A549 (cell line): ENCODE data around the gene DBF4B. TPM values are rescaled to one million over a fixed set of nuclear protein-coding genes. Genes with fewer than 3 reads are reported as not detected.

Source experiments
- ATAC-seq, 2 experiments: fragments of 200-7000 bp in 1 of 2; fragments of >200 bp in 1 of 2; cut with Nextera tagmentation in 1 of 2; cut with Tn5 transposase in 1 of 2; 3 replicates each; pipeline versions ENCODE4 v1.8.0 to v1.9.1; 2018 to 2020; ENCODE audit warnings: mild to moderate bottlenecking in 1 of 2, moderate library complexity in 1 of 2
- CTCF ChIA-PET: fragments of 300-600 bp; sonication (Branson Sonifier 250); formaldehyde crosslinking; extraction: SDS; loops from one replicate; lab custom pipeline; 2021; ENCODE audit warnings: antibody characterized with exemption, inconsistent platforms; lab: Yijun Ruan, JAX
- POLR2A ChIA-PET: fragments of 350-600 bp; formaldehyde crosslinking; extraction: SDS; loops from one replicate; lab custom pipeline; 2021; ENCODE audit warnings: antibody characterized with exemption, inconsistent platforms; lab: Yijun Ruan, JAX
- DNase-seq, 2 experiments: peaks; one replicate each; pipeline versions ENCODE4 v3.0.0 to v3.0.0-alpha.2; 2011 to 2016; ENCODE audit warnings: low read depth in 1 of 2, low spot score in 1 of 2
- FAIRE-seq: peaks from 2 replicates; lab custom pipeline; 2011; peaks lifted over from hg19 to GRCh38; lab: Jason Lieb, UNC
- H3K27ac ChIP-seq, 2 experiments: fragments of >200 bp; sonication (Bioruptor Twin); formaldehyde crosslinking; 3 replicates each; pipeline ENCODE4 v1.5.1; 2016 to 2017
- H3K4me1 ChIP-seq: fragments of >200 bp; sonication (Bioruptor Twin); formaldehyde crosslinking; 3 replicates; pipeline ENCODE4 v1.6.1; 2016
- H3K4me2 ChIP-seq: fragments of >200 bp; sonication (Bioruptor Twin); formaldehyde crosslinking; 3 replicates; pipeline ENCODE4 v1.6.1; 2016
- H3K4me3 ChIP-seq: fragments of >200 bp; sonication (Bioruptor Twin); formaldehyde crosslinking; 3 replicates; pipeline ENCODE4 v1.5.1; 2016
- H3K9me3 ChIP-seq: fragments of >200 bp; sonication (Bioruptor Twin); formaldehyde crosslinking; 3 replicates; pipeline ENCODE4 v1.6.1; 2016
- BCL3 ChIP-seq: fragments of >200 bp; sonication (Bioruptor Twin); formaldehyde crosslinking; IDR thresholded peaks from 3 replicates; pipeline ENCODE4 v1.6.1; 2016
- BHLHE40 ChIP-seq: IDR thresholded peaks from 2 replicates; pipeline ENCODE4 v1.6.1; 2012; ENCODE audit warnings: low read depth, low read length, inconsistent platforms
- FOSB ChIP-seq: fragments of 250-450 bp; sonication (Bioruptor Pico); IDR thresholded peaks from 2 replicates; pipeline ENCODE4 v1.5.0; 2020; ENCODE audit warnings: mild to moderate bottlenecking, moderate library complexity
- HES2 ChIP-seq: fragments of >200 bp; sonication (Bioruptor Twin); formaldehyde crosslinking; IDR thresholded peaks from 2 replicates; pipeline ENCODE4 v1.6.1; 2016
- HOXB5 ChIP-seq: fragments of 250-450 bp; sonication (Bioruptor Pico); IDR thresholded peaks from 2 replicates; pipeline ENCODE4 v1.5.0; 2020; ENCODE audit warnings: mild to moderate bottlenecking, moderate library complexity
- JUN ChIP-seq, 2 experiments: fragments of >200 bp; sonication (Bioruptor Twin); formaldehyde crosslinking; IDR thresholded peaks; 2 replicates in 1 of 2; 3 replicates in 1 of 2; pipeline ENCODE4 v1.6.1; 2016 to 2017
- KDM5A ChIP-seq: fragments of 200-600 bp; sonication (generic); IDR thresholded peaks from 2 replicates; pipeline ENCODE4 v1.6.1; 2016; ENCODE audit warnings: antibody characterized with exemption, mild to moderate bottlenecking
- MAX ChIP-seq: IDR thresholded peaks from 2 replicates; pipeline ENCODE4 v1.6.1; 2012
- MYC ChIP-seq: IDR thresholded peaks from 2 replicates; pipeline ENCODE4 v1.6.1; 2012; ENCODE audit warnings: mild to moderate bottlenecking, inconsistent platforms, low read length, improper control_type of control experiment, borderline replicate concordance
- NPAS2 ChIP-seq: fragments of 250-450 bp; sonication (Bioruptor Pico); IDR thresholded peaks from 2 replicates; pipeline ENCODE4 v1.8.0; 2022; ENCODE audit warnings: mild to moderate bottlenecking, moderate library complexity, borderline replicate concordance
- NR3C1 ChIP-seq: fragments of >200 bp; sonication (Bioruptor Twin); formaldehyde crosslinking; IDR thresholded peaks from 3 replicates; pipeline ENCODE4 v1.6.1; 2017
- PBX3 ChIP-seq: IDR thresholded peaks from 2 replicates; pipeline ENCODE4 v1.6.1; 2012
- POLR2A ChIP-seq: IDR thresholded peaks from 2 replicates; pipeline ENCODE4 v1.6.1; 2012; ENCODE audit warnings: mild to moderate bottlenecking, low read length
- RARB ChIP-seq: fragments of 250-450 bp; sonication (Bioruptor Pico); IDR thresholded peaks from 2 replicates; pipeline ENCODE4 v1.8.0; 2021; ENCODE audit warnings: mild to moderate bottlenecking, moderate library complexity
- RNF2 ChIP-seq: fragments of 200-600 bp; sonication (generic); IDR thresholded peaks from 2 replicates; pipeline ENCODE4 v1.6.1; 2016; ENCODE audit warnings: low read depth, mild to moderate bottlenecking, antibody characterized with exemption, moderate library complexity, borderline replicate concordance
- USF2 ChIP-seq: fragments of 450-650 bp; IDR thresholded peaks from 2 replicates; pipeline ENCODE4 v1.6.1; 2014; ENCODE audit warnings: antibody characterized with exemption
- WGBS: methylation state at CpG from one replicate; pipeline ENCODE4 v1.1.6; 2017; ENCODE audit errors: missing lambda C conversion rate; 5-methylcytosine and 5-hydroxymethylcytosine counted together
- polyA plus RNA-seq, 4 experiments: library from polyadenylated mRNA; depleted of rRNA in 3 of 4; stranded (reverse); fragments of >200 nt; fragmentation: RNase III in 1 of 4; extraction: RNeasy Plus Mini Kit Qiagen cat#74134 plus additional on column Dnase treatment in 1 of 4; gene quantifications; 2 replicates in 3 of 4; 3 replicates in 1 of 4; pipeline ENCODE4 v1.2.3, GENCODE V29; 2011 to 2017

DBF4B gene
- polyA plus RNA-seq, 2 of the 4 experiments (the other 2 are of a cell fraction) = 16.9 to 32.3 TPM

- TF ChIP-seq RARB (CRISPR knock-in tag) (no peak), RNF2 (no peak)
Observed at GRCh38 chr17:44766409-44767038, 58.1 kb downstream of the DBF4B start (continued).

GRCh38 chr17:44767493-44767892, 59.0 kb downstream of the DBF4B start:
- Histone ChIP-seq H3K4me3 (no peak overlapping the region), H3K9me3 (no peaks in the 10 kb centered on the region), H3K27ac (no peak overlapping the region), H3K4me2 (no peak overlapping the region), H3K4me1 (no peaks in the 10 kb centered on the region)
- TF ChIP-seq KDM5A (no peak), POLR2A (no peak), BHLHE40 (no peak), NR3C1 (no peak), BCL3 (no peak), FOSB (CRISPR knock-in tag) (no peak), HOXB5 (CRISPR knock-in tag) (no peak), JUN (IDR thresholded peaks at IDR 0.05) (no peak)
- CTCF ChIA-PET = interaction anchor here (30.3 kb wide), 1 partner anchor 98 kb away, joined by 1787 read pairs; the partner anchor contains the start of gene HIGD1B
- POLR2A ChIA-PET = no interaction called here
- DNase-seq (no peak), FAIRE-seq (no peak), ATAC-seq (no peak)
- WGBS = 80% methylated on average over 3 of the region's 4 CpGs

GRCh38 chr17:44768505-44769142, 60.2 kb downstream of the DBF4B start:
- ATAC-seq (no peak), DNase-seq (no peak)
- 96% methylated on average over 10 of the region's 11 CpGs for whole genome bisulfite sequencing

More at GRCh38 chr17:44768505-44769142, 60.2 kb downstream of the DBF4B start:
- Histone ChIP-seq H3K4me2 (no peak overlapping the region), H3K9me3 (no peaks in the 10 kb centered on the region), H3K4me1 (no peaks in the 10 kb centered on the region)
- FAIRE-seq = no peak
- no peak for TF ChIP-seq PBX3
- no peak for TF ChIP-seq HES2
- no peak for TF ChIP-seq MAX
- no peak for TF ChIP-seq MYC
- no peak for TF ChIP-seq USF2
- no peak for TF ChIP-seq NPAS2 (CRISPR knock-in tag)
- TF ChIP-seq, all 56 proteins: peak for 0
- Histone ChIP-seq H3K4me3 (no peak overlapping the region), H3K27ac (no peak overlapping the region)
- POLR2A ChIA-PET = no interaction called here
- CTCF ChIA-PET = interaction anchor here (3.5 to 30.3 kb wide), 3 partner anchors 10 to 254 kb away, joined by 21 to 1787 read pairs (median 27); partner anchors contain the start of gene HIGD1B
